GM19397 (cell line): ENCODE data around the gene CXorf66.
"Not testable (repeated sequence)": the region's sequence is repeated elsewhere in the genome, so short reads cannot be mapped to it uniquely, and the experiment has no call there.

Experiments
- ATAC-seq: cut with Tn5 transposase; IDR thresholded peaks from one replicate; pipeline ENCODE4 v1.9.1; 2021; ENCODE audit warnings: mild to moderate bottlenecking, moderate library complexity; ENCODE audit not compliant: unreplicated experiment

Gene CXorf66

GRCh38 chrX:139929876-139930275, 35.4 kb downstream of the CXorf66 start:
- ATAC-seq = no peak

GRCh38 chrX:139924696-139925095, 40.6 kb downstream of the CXorf66 start:
- ATAC-seq = no peak

DNA sequence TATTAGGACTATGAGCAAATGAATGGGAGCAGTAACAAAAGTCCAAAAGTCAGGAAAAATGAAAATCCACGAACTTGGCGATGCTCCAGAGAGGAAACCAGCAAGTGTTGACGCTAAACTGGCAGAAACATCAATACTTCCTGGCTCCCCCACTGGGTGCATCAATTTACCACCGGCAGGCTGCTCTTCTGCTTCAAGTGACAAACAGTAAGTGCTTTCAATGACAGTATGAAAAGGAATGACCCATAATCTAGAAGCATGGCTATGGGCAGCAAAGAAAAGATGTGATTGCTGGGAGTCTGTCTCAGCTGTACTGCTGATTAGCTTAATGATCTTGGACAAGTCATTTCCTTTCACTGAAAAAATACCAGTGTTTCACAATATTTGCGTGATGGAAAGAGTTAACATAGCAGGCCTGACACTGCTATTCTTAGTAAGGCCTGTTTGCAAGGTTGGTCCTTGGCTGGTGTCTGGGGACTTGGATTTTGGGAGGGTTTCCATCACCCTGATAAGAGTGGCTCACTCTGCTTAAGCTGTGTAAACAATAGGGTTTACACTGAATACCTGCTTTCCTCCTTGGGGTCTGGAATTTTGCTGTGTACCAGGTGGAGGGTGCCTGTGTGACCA, 41.1 kb downstream of the CXorf66 start:
- ATAC-seq = no peak

GRCh38 chrX:139921142-139921541, 44.2 kb downstream of the CXorf66 start:
- not testable (repeated sequence) for ATAC-seq

DNA sequence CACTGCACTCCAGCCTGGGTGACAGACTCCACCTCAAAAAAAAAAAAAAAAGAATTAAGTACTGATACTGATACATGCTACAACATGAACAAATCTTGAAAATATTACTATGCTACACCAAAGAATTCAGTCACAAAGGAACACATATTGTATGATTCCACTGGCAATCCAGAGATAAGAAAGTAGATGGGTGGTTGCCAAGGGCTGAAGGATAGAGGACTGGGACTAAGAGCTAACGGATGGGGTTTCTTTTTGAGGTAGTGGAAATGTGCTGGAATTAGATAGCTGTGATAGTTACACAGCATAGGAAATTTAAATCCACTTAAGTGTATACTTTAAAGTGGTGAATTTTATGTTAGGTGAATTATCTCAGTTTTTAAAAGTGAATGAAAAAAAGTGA, 45.0 kb downstream of the CXorf66 start:
- ATAC-seq = no peak

DNA sequence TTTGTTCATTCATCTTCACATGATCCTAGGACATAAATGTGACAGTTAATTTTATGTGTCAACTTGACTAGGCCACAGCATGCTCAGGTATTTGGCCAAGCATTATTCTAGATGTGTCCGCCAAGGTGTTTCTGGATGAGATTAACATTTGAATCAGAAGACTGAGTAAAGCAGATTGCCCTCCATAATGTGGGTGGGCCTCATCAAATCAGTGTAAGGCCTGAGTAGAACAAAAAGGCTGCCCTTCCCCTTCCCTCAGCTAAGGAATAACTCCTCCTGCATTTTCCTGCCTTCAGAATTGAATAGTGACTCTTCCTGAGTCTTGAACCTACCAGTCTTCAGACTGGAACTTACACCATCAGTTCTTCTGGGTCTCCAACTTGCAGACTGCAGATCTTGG, 50.9 kb downstream of the CXorf66 start:
- no peak for ATAC-seq

DNA sequence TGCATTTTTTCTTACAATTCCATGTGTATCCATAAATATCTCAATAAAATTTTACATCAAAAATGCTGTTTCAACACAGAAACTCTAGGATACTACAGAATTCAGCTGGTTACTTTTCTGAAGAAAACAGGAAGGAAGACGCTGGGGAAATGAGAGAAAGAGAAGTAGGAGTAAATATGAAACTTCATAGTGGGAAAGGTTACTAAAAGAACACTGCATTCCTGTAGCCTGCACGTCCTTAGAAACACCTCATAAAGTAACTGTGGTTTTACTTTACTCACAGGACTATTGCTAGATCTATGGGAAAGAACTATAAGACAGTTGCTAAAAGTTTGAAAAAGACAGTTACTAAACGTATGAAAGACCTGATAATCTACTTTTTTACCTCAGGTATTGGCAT, 55.6 kb downstream of the CXorf66 start:
- no peak for ATAC-seq

DNA sequence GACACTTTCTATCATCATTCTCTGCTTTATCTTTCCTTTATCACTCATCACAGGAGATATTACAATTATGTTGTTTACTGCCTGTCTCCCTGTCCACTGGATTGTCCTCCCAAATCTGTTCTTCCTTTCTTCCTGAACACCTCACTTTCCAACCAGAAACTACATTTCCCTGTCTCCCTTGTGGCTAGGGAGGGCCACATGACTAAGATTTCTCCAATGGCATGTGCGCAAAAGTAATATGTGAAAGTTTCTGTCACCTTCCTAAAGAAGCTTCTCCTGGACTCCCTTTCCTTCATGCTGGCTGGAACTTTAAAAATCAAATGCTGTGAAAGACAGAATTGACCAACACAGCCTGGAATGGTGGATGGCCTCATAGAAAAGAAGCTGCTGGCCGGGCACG, 58.2 kb downstream of the CXorf66 start:
- ATAC-seq = no peak

DNA sequence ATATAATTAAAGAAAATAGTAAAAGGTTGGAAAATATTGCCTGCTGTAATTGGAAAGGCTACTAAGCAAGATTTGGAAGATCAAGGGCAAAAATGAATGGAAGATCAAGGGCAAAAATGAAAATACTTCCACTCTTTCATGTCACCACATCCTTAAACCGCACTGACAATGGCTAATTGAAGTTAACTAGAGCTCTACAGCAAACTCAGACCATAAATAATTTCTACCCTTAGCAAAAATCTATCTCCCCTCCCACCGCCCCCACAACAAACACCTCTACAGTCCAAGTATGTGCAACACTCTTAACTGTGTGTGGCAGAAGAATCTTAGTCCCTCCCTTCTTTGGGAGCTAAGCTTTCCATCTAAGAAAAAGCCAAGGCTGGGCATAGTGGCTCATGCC, 59.6 kb downstream of the CXorf66 start:
- no peak for ATAC-seq
